HG02852 (cell line): ENCODE data around the gene MYL12A.

ENCODE experiments used
- ATAC-seq: cut with Tn5 transposase; IDR thresholded peaks from one replicate; pipeline ENCODE4 v1.9.1; 2021; ENCODE audit warnings: mild to moderate bottlenecking, moderate library complexity; ENCODE audit not compliant: unreplicated experiment

The MYL12A gene

GRCh38 chr18:3224223-3224622 lies 23.4 kb upstream of the MYL12A start:
- no peak for ATAC-seq

GRCh38 chr18:3225588-3225987 lies 22.0 kb upstream of the MYL12A start:
- ATAC-seq: no peak

DNA sequence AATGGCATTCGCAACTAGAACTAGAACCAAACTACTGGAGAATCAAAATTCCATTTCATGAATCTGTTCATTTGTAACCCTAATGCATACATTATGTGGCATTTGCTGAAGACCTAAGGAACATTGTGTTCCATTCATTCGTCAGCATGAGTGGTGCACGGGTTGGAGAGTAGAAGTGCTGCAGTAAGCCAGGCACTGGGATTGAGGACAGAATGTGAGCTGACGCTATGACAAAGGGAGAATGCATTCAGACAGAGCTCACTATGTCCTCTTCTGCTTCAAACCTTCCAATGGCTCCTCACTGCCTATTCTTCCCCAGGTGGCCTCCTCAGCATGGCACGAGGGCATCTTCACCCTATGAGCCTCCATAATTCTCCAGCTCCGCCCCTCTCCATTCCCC lies 21.6 kb upstream of the MYL12A start:
- no peak for ATAC-seq

- no peak for ATAC-seq
Measured at GRCh38 chr18:3230401-3231334, 16.9 kb upstream of the MYL12A start.

- no peak for ATAC-seq
Measured at GRCh38 chr18:3233004-3233403, 14.6 kb upstream of the MYL12A start.

DNA sequence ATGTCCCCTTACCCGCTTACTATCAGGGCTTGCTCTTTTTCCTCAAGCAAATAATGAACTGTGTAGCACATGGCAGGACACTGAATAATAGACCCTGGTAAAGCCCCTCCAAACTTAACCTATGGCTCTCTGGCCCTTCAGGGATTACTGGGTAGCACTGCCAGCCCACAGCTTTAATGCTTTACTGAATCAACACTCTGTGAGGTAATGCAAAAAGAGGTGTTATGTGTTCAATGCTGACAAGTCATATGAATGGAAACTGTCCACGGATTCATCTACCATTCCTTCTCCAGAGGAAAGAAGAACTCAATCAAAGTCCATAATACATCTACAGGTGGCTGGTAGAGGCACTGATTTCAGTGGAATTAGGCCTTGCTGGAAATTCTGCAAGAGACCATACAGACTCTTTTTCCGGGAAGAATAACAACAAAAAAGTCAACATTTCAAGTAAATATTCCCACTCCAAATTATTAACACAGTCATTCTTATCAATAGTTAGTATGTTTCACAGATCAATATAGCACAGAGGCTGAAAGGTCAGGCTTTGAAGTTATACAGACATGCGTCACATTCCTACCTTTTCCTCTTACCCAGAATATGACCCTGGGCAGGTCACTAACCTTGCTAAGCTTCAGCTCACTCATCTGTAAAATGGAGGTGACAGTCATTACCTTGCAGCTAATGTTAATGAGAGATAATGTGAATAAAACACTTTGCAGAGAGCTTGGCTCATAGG lies 14.0 kb upstream of the MYL12A start:
- ATAC-seq: no peak

DNA sequence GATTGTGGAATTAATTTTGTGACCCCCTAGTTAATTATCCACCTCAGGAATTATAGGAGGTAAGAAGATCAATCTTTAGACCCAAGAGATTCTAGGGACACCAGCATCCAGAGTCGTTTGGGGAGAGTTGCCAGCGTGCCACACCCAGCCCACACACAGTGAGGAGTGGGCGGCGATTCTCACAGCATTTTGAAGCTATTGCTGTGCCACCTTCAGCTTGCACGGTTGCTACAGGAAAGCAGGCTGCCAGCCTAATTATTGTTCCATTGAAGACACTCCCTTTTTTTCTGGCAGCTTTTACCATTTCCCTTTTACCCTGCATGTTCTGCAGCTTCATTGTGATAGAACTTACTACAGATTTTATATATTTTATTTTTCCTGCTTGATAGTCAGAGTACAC lies 13.1 kb upstream of the MYL12A start:
- no peak for ATAC-seq

DNA sequence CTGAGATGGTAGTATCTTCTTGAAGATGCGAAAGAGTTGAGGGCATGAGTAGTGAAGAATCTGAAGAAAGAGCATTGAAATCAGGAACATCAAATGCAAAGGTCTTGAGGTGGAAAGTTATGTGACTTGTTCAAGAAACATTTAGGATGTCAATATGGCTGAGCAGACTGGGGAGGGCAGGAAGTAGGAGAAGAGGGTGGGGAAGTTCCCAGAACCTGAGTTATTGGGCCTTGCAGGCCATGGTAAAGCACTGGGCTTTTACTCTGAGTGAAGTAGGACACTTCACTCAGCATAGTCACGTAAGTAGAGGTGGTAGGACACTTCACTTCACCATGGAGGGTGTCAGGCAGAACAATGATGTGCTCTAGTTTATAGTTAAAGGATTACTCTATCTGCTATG lies 11.8 kb upstream of the MYL12A start:
- ATAC-seq: no peak

DNA sequence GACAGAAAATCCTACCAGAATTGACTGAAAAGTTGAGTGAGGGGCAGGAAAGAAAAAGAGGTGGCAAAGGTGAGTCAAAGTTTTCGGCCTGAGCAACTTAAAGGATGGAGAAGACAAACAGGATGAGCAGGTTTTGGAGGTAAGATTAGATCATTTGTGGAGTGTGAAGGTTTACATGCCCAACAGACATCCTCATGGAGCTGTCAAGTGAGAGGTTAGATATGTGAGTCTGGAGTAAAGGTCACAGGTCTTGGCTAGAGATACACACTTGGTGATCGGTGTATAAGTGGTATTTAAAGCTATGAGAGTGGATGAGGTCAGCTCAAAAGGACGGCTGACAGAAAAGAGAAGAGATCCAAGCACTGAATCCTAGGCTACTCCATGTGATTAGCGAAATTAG lies 11.1 kb upstream of the MYL12A start:
- no peak for ATAC-seq

- ATAC-seq: no peak
Measured at GRCh38 chr18:3238742-3239141, 8.9 kb upstream of the MYL12A start.

DNA sequence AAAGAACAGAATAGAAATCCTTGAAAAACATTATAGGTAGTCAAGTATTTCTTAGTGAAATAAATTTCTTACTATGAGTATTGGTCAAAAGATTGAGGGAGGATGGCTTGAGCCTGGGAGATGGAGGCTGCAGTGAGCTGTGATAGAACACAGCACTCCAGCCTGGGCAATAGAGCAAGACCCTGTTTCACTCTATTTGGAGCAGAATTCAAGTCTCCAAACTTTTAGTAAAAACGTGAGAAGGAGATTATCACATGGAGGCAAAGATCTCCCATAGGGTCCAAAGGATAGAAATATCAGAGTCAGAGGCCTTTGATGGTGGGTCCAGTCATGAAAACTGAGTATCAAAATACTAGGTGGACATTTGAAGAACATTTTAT lies 2.4 kb upstream of the MYL12A start:
- no peak for ATAC-seq

GRCh38 chr18:3245853-3246634 lies 1.6 kb upstream of the MYL12A start:
- ATAC-seq: peak; percentile 39

DNA sequence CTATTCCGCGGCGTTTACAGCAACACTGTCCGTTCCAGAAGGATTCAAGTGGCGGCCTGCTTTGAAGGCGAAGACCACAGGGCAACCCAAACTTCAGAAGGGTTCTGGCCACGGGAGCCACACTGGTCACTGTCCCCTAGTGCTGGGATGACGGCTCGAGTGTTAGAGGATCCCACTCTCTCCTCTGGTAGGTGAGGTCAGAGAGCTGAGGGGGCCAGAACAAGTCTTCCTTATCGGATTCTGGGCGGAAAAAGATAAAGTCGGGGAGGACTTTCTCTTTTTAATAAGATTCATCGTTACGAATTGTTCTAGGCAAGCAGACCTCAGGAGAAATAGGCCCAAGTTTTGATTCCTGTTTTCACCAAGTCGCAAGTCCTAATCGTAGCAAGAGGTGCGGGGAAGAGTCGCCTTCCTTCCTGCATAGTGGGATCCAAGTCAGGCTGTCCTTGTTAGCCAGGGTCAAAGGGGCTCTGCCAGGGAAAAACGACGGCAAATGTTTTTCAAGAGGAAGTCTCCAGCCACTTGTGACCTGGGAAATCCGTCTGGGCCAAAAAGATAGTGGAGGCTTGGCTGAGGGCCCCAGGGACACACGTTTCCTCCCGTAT lies 864 bp upstream of the MYL12A start:
- no peak for ATAC-seq

DNA sequence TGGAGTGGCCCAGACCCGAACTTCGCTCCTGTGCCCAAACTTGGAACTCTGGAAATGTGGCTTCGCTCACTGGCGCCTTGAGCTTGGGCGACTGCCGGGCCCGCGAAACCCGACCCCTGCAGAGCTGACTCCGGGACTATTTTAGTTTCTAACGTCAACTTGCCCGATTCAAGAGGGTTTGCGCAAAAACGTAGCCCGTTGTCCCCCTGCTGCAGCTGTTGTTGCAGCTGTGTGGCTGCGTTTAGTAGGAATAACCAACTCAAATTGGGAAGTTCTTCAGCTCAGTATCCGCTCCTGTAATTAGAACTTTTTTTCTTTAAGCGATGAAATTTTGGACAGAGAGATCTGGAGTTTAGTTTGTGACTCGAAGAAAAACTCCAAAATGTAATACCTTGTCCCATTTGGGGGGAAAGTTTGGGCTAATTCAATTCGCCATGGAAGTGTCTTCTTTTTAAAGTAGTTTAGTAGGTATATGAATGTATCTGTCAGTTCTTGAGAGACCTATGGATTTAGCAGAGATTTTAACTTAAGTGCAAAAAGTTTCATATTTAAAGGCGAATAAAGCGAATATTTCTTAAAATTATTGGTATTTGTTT lies 559 bp downstream of the MYL12A start:
- ATAC-seq: peak; percentile 1

GRCh38 chr18:3248658-3249359 lies 1.2 kb downstream of the MYL12A start:
- no peak for ATAC-seq

- ATAC-seq: no peak
Measured at GRCh38 chr18:3250237-3251107, 2.9 kb downstream of the MYL12A start.

DNA sequence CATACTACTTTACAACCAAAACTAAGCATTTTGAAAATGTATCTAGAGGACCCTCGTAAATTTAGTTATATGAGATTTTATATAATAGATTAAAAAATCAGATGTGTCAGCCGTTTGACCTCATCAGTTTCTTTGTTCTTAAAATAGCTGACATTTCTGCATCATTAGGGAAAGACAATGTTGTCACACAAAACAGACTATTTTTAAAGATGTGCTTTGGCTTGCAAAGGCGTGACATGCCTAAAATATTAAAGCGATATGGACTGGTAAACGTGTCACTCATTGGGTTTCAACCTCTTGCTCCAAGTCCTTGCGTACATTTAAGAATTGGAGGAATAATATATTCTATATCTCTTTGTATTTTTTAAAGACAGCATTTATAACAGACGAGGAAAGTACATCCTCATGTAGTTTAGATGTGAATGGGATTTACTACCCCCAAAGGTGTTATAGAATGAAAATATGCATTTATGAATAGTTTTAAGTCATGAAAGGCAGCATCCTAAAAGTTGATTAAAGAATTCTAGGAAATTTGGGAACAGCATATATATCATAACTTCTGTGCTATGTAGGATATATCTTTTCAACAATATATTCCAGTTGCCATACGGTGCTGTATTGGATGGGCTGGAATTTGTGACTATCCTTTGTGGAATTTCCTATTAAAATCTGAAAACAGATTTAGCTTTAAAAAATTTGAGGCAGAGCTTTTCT lies 3.8 kb downstream of the MYL12A start:
- ATAC-seq: no peak

DNA sequence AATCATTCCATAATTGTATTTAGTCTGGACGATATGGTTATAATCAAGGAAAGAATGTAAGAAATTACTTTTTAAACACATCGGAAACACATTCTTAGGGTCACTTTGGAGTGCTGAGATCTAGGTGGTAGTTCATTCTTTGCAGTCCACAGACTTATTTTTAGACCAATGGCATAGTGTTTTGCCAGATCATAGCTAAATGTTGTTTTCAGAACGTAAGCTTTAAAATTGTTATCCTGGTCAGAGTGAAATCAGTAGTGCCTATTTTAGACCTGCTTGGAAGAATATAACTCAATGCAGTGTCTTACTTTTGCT lies 4.3 kb downstream of the MYL12A start:
- ATAC-seq: no peak

DNA sequence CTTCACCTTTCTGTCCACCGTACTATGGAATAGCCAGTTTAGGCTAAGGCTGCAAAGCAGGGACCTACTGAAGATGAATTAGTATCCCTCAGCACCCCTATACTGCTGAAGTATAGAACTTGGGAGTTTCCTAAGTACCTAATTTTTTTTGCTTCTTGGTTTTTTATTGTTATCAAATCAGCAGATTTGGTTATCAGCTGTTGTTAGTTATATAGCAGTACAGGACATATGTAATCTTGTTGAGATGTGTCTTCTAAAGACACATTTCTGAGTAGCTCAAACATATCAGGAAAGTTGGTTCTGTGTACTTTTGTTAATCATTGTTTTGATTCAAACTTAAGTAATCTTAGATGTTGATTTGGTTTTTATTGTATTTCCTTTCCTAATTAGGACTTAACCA lies 5.2 kb downstream of the MYL12A start:
- no peak for ATAC-seq
